ENCODE measurements around the gene SPATA1. TPM values are rescaled to one million over a fixed set of nuclear protein-coding genes. Genes with fewer than 3 reads are reported as not detected.

Gene SPATA1
- polyA plus RNA-seq, 3 donors: 0.40 to 1.9 (median 0.43) TPM

- intact Hi-C loops (cut with micrococcal nuclease): no loop called here
- peaks cover 4% of the 10 kb centered on the region for H4K20me1 ChIP-seq (ENCODE audit: insufficient read depth, low read length)
- H3K27me3 ChIP-seq (ENCODE audit: control insufficient read depth in 2 of 2, insufficient read depth in 2 of 2, low read length in 2 of 2): peaks cover 15 to 25% of the 10 kb centered on the region in 2 donors
- H3K27ac ChIP-seq (ENCODE audit: low read depth in 1 of 2, low read length in 2 of 2): no peak overlapping the region
- H3K27me3 Mint-ChIP-seq (ENCODE audit: low read depth in 3 of 3): peaks cover 21 to 44% (median 23%) of the 10 kb centered on the region in 3 donors
- no peak overlapping the region for H3K27ac Mint-ChIP-seq
- TF ChIP-seq CTCF (IDR thresholded peaks at IDR 0.05): no peak
- no peaks in the 10 kb centered on the region for H3K9me3 ChIP-seq (replicated peaks in 1 of 2; ENCODE audit: control insufficient read depth in 1 of 2, insufficient read depth in 1 of 2, low read length in 2 of 2)
- WGBS (ENCODE audit: insufficient coverage): no CpG with 5 or more reads among the region's 1 CpG
- H3K36me3 Mint-ChIP-seq: peaks cover 7 to 11% of the 10 kb centered on the region in 2 donors
- H3K9ac ChIP-seq (ENCODE audit: insufficient read depth, low read length, poor library complexity, severe bottlenecking): no peak overlapping the region
- peaks cover 9 to 21% (median 15%) of the 10 kb centered on the region in 7 donors for H3K9me3 Mint-ChIP-seq
- no peak overlapping the region for H3K4me3 Mint-ChIP-seq
- DNase-seq: no peak
- H3K4me1 Mint-ChIP-seq: peaks cover 18% of the 10 kb centered on the region
- peaks cover 16 to 22% of the 10 kb centered on the region in 2 donors for H3K4me1 ChIP-seq (ENCODE audit: control insufficient read depth in 1 of 2, insufficient read depth in 2 of 2, low read length in 2 of 2)
- no peak overlapping the region for H3K4me3 ChIP-seq (replicated peaks in 1 of 3; ENCODE audit: low read depth in 2 of 3, low read length in 3 of 3)
- H2AFZ ChIP-seq (ENCODE audit: insufficient read depth, low read depth, low read length, poor library complexity, severe bottlenecking): no peak overlapping the region
- peaks cover 28% of the 10 kb centered on the region for H3K79me2 ChIP-seq (ENCODE audit: insufficient read depth, low read length)
- H3K4me2 ChIP-seq (replicated peaks; ENCODE audit: extremely low read depth, low read length, poor library complexity, severe bottlenecking): no peak overlapping the region
- peaks cover 0 to 2% of the 10 kb centered on the region in 2 donors for H3K36me3 ChIP-seq (replicated peaks in 1 of 2; ENCODE audit: control insufficient read depth in 1 of 2, insufficient read depth in 2 of 2, low read length in 2 of 2)
Measured at GRCh38 chr1:84476225-84476624, 30.0 kb upstream of the SPATA1 start.

- Histone ChIP-seq H3K9me3 (replicated peaks in 1 of 2; ENCODE audit: control insufficient read depth in 1 of 2, insufficient read depth in 1 of 2, low read length in 2 of 2) (no peaks in the 10 kb centered on the region), H3K9ac (ENCODE audit: insufficient read depth, low read length, poor library complexity, severe bottlenecking) (peak within 1 kb of the TSS; percentile 84), H3K27me3 (ENCODE audit: control insufficient read depth in 2 of 2, insufficient read depth in 2 of 2, low read length in 2 of 2) (peaks cover 5 to 8% of the 10 kb centered on the region in 2 donors), H3K36me3 (replicated peaks in 1 of 2; ENCODE audit: control insufficient read depth in 1 of 2, insufficient read depth in 2 of 2, low read length in 2 of 2) (peaks cover 14 to 29% of the 10 kb centered on the region in 2 donors), H3K27ac (ENCODE audit: low read depth in 1 of 2, low read length in 2 of 2) (peak within 1 kb of the TSS; percentile 90 to 91), H3K79me2 (ENCODE audit: insufficient read depth, low read length) (peaks cover 53% of the 10 kb centered on the region), H2AFZ (ENCODE audit: insufficient read depth, low read depth, low read length, poor library complexity, severe bottlenecking) (peak within 1 kb of the TSS; percentile 94), H3K4me1 (ENCODE audit: control insufficient read depth in 1 of 2, insufficient read depth in 2 of 2, low read length in 2 of 2) (peaks cover 18 to 30% of the 10 kb centered on the region in 2 donors), H3K4me2 (replicated peaks; ENCODE audit: extremely low read depth, low read length, poor library complexity, severe bottlenecking) (peak within 1 kb of the TSS; percentile 77), H3K4me3 (replicated peaks in 1 of 3; ENCODE audit: low read depth in 2 of 3, low read length in 3 of 3) (peak within 1 kb of the TSS; percentile 84 to 95 (median 92)), H4K20me1 (ENCODE audit: insufficient read depth, low read length) (peaks cover 16% of the 10 kb centered on the region)
- Mint-ChIP-seq H3K4me3 (peak within 1 kb of the TSS; percentile 98 to 99), H3K4me1 (peaks cover 34% of the 10 kb centered on the region), H3K9me3 (peaks cover 9 to 20% (median 13%) of the 10 kb centered on the region in 7 donors), H3K27me3 (ENCODE audit: low read depth in 3 of 3) (peaks cover 4 to 24% (median 13%) of the 10 kb centered on the region in 3 donors), H3K36me3 (peaks cover 31 to 34% of the 10 kb centered on the region in 2 donors), H3K27ac (peak within 1 kb of the TSS; percentile 95 to 99 (median 98))
- peak; percentile 61 to 76 (median 76) for DNase-seq
- no peak for TF ChIP-seq CTCF (IDR thresholded peaks at IDR 0.05)
- 2% methylated on average over 46 of the region's 51 CpGs for WGBS (ENCODE audit: insufficient coverage)
- intact Hi-C loops (cut with micrococcal nuclease): no loop called here
Measured at GRCh38 chr1:84478876-84479868, 27.0 kb upstream of the SPATA1 start, which contains the start of gene RPF1. RPF1 (plus strand) TSS chr1:84479266; CDS start chr1:84479282, 16 bp downstream.
